IMR-90 (cell line): ENCODE results near the gene OR52B6. TPM values are rescaled to one million over a fixed set of nuclear protein-coding genes. Genes with fewer than 3 reads are reported as not detected.
"Not testable (repeated sequence)": the region's sequence is repeated elsewhere in the genome, so short reads cannot be mapped to it uniquely, and the experiment has no call there.

Source experiments
- ATAC-seq: fragments of 200-7000 bp; cut with Tn5 transposase; 2 replicates; pipeline ENCODE4 v1.9.1; 2020; ENCODE audit warnings: low read depth, mild to moderate bottlenecking, moderate library complexity
- BruUV-seq: library from RNA; stranded (reverse); fragments of 400-500 nt; replicated peaks from 2 replicates; lab custom pipeline; 2021; lab: Mats Ljungman, UMichigan
- CTCF ChIA-PET: fragments of 300-600 bp; formaldehyde crosslinking; extraction: SDS; loops from one replicate; lab custom pipeline; 2021; ENCODE audit warnings: antibody characterized with exemption; lab: Yijun Ruan, JAX
- POLR2A ChIA-PET: fragments of 300-600 bp; sonication (Branson Sonifier 250); formaldehyde crosslinking; loops from one replicate; lab custom pipeline; 2022; ENCODE audit warnings: antibody characterized with exemption; ENCODE audit not compliant: unreplicated experiment; lab: Charles Lee
- DNase-seq: peaks from one replicate; pipeline ENCODE4 v3.0.0; 2013
- H2AFZ ChIP-seq: replicated peaks from 2 replicates; pipeline ENCODE3; 2013; ENCODE audit warnings: low read length, mild to moderate bottlenecking; ENCODE audit not compliant: poor library complexity
- H2AK5ac ChIP-seq: 2 replicates; pipeline ENCODE4 v1.6.1; 2013; ENCODE audit warnings: low read depth, low read length, inconsistent platforms
- H2AK9ac ChIP-seq: replicated peaks from 2 replicates; pipeline ENCODE3; 2013; ENCODE audit warnings: mild to moderate bottlenecking, low read depth, low read length, moderate library complexity; ENCODE audit not compliant: poor library complexity
- H2BK120ac ChIP-seq: 2 replicates; pipeline ENCODE4 v1.6.1; 2013; ENCODE audit warnings: low read depth, low read length, inconsistent platforms
- H2BK15ac ChIP-seq: 3 replicates; pipeline ENCODE4 v1.6.1; 2013; ENCODE audit warnings: low read depth, low read length, inconsistent platforms
- H2BK20ac ChIP-seq: 2 replicates; pipeline ENCODE4 v1.6.1; 2013; ENCODE audit warnings: low read depth, mild to moderate bottlenecking, inconsistent platforms, low read length, moderate library complexity
- H2BK5ac ChIP-seq: 2 replicates; pipeline ENCODE4 v1.6.1; 2013; ENCODE audit warnings: mild to moderate bottlenecking, low read depth, low read length, inconsistent platforms; ENCODE audit not compliant: poor library complexity, severe bottlenecking
- H3K14ac ChIP-seq: replicated peaks from 2 replicates; pipeline ENCODE4 v1.6.1; 2013; ENCODE audit warnings: low read depth, low read length, inconsistent platforms
- H3K18ac ChIP-seq: 2 replicates; pipeline ENCODE4 v1.6.1; 2013; ENCODE audit warnings: low read depth, low read length, control low read depth
- H3K23ac ChIP-seq: 2 replicates; pipeline ENCODE4 v1.6.1; 2013; ENCODE audit warnings: low read depth, low read length, inconsistent platforms
- H3K27ac ChIP-seq: 2 replicates; pipeline ENCODE4 v1.5.1; 2013; ENCODE audit warnings: mild to moderate bottlenecking, control low read depth, low read length; ENCODE audit not compliant: insufficient read depth
- H3K27me3 ChIP-seq: 2 replicates; pipeline ENCODE4 v1.6.1; 2013; ENCODE audit warnings: low read length; ENCODE audit not compliant: control insufficient read depth, insufficient read depth
- H3K36me3 ChIP-seq: 2 replicates; pipeline ENCODE4 v1.6.1; 2013; ENCODE audit warnings: low read length, mixed read lengths; ENCODE audit not compliant: control insufficient read depth, insufficient read depth
- H3K4ac ChIP-seq: 2 replicates; pipeline ENCODE4 v1.6.1; 2013; ENCODE audit warnings: low read depth, low read length, inconsistent platforms
- H3K4me1 ChIP-seq: 2 replicates; pipeline ENCODE4 v1.6.1; 2013; ENCODE audit warnings: low read length, mixed read lengths; ENCODE audit not compliant: control insufficient read depth, insufficient read depth
- H3K4me2 ChIP-seq: 2 replicates; pipeline ENCODE4 v1.6.1; 2013; ENCODE audit warnings: low read depth, mild to moderate bottlenecking, control low read depth, low read length, moderate library complexity
- H3K4me3 ChIP-seq: 2 replicates; pipeline ENCODE4 v1.5.1; 2013; ENCODE audit warnings: low read depth, mild to moderate bottlenecking, control low read depth, low read length, moderate library complexity; ENCODE audit not compliant: insufficient read depth
- H3K56ac ChIP-seq: 2 replicates; pipeline ENCODE4 v1.6.1; 2013; ENCODE audit warnings: low read length, inconsistent platforms; ENCODE audit not compliant: insufficient read depth; ENCODE audit errors: extremely low read depth
- H3K79me1 ChIP-seq, 2 experiments: 2 replicates each; pipeline ENCODE4 v1.6.1; 2013; ENCODE audit warnings: low read length in 2 of 2, inconsistent platforms in 1 of 2, low read depth in 1 of 2
- H3K9ac ChIP-seq: 2 replicates; pipeline ENCODE4 v1.6.1; 2013; ENCODE audit warnings: low read depth, low read length, control low read depth
- H3K9me1 ChIP-seq: 2 replicates; pipeline ENCODE4 v1.6.1; 2013; ENCODE audit warnings: low read length, inconsistent platforms; ENCODE audit not compliant: insufficient read depth
- H3K9me3 ChIP-seq: 2 replicates; pipeline ENCODE4 v1.6.1; 2013; ENCODE audit warnings: low read length; ENCODE audit not compliant: control insufficient read depth, insufficient read depth
- H4K20me1 ChIP-seq: 2 replicates; pipeline ENCODE4 v1.6.1; 2013; ENCODE audit warnings: low read length, inconsistent platforms; ENCODE audit not compliant: insufficient read depth
- H4K5ac ChIP-seq: 2 replicates; pipeline ENCODE4 v1.6.1; 2013; ENCODE audit warnings: mild to moderate bottlenecking, low read depth, low read length, control low read depth
- H4K8ac ChIP-seq, 2 experiments: 2 replicates each; pipeline ENCODE4 v1.6.1; 2013; ENCODE audit warnings: low read depth in 2 of 2, low read length in 2 of 2, control low read depth in 1 of 2, inconsistent platforms in 1 of 2
- H4K91ac ChIP-seq: 2 replicates; pipeline ENCODE4 v1.6.1; 2013; ENCODE audit warnings: low read depth, low read length, inconsistent platforms; ENCODE audit not compliant: insufficient read depth
- WGBS, 2 experiments: methylation state at CpG; one replicate each; pipeline versions ENCODE4 v1.1.5 to v1.1.7; 2013; ENCODE audit warnings: missing lambda C conversion rate in 2 of 2; ENCODE audit not compliant: insufficient read length in 1 of 2; ENCODE audit errors: extremely low coverage in 2 of 2; 5-methylcytosine and 5-hydroxymethylcytosine counted together
- dilution Hi-C: fragments of 300-500 bp; cut with HindIII; formaldehyde crosslinking; loops from one replicate; pipeline ENCODE4 v1.14.3; 2018; ENCODE audit warnings: low sequenced_read_pairs; ENCODE audit not compliant: unreplicated experiment
- in situ Hi-C: fragments of 300-500 bp; cut with MboI; formaldehyde crosslinking; loops from 3 replicates; pipeline ENCODE4 v1.14.3; 2019; ENCODE audit warnings: low sequenced_read_pairs, inconsistent platforms, mixed read lengths
- intact Hi-C: fragments of 100-400 bp; cut with micrococcal nuclease; formaldehyde crosslinking; loops from 2 replicates; pipeline ENCODE4 v1.10.0; 2022
- polyA plus RNA-seq, 3 experiments: library from polyadenylated mRNA; depleted of rRNA; stranded (reverse); fragments of >200 nt; gene quantifications; 2 replicates each; pipeline ENCODE4 v1.2.3, GENCODE V29; 2012; ENCODE audit warnings: low replicate concordance in 1 of 3
- total RNA-seq: library from RNA; depleted of rRNA; stranded (reverse); fragments of >200 nt; gene quantifications from 2 replicates; pipeline ENCODE4 v1.2.3, GENCODE V29; 2012

Gene OR52B6
- total and polyA plus RNA-seq, 2 of the 4 experiments (the other 2 are of a cell fraction), result not detected

GRCh38 chr11:5584458-5584857 is 3.8 kb downstream of the OR52B6 start:
- H3K4me2 ChIP-seq, H3K4me1 ChIP-seq, H3K27ac ChIP-seq, H4K91ac ChIP-seq, H3K18ac ChIP-seq, H4K8ac ChIP-seq, H3K27me3 ChIP-seq, H3K9me1 ChIP-seq, DNase-seq, H2BK120ac ChIP-seq, intact Hi-C loops, BruUV-seq, in situ Hi-C loops, H3K4me3 ChIP-seq, CTCF ChIA-PET, H3K9me3 ChIP-seq, H4K5ac ChIP-seq, H3K23ac ChIP-seq, H3K4ac ChIP-seq, H2AFZ ChIP-seq, ATAC-seq, H2BK20ac ChIP-seq, H3K56ac ChIP-seq, H2AK5ac ChIP-seq, H4K20me1 ChIP-seq, dilution Hi-C loops, H3K36me3 ChIP-seq, H2AK9ac ChIP-seq, H2BK5ac ChIP-seq, H3K14ac ChIP-seq, H2BK15ac ChIP-seq, H3K9ac ChIP-seq, POLR2A ChIA-PET, H3K79me1 ChIP-seq: not testable (repeated sequence)
- no CpG with 5 or more reads among the region's 5 CpGs for WGBS, 2 experiments

- H4K91ac ChIP-seq, H3K14ac ChIP-seq, BruUV-seq, H3K4me2 ChIP-seq, H3K18ac ChIP-seq, H3K9me1 ChIP-seq, H2BK5ac ChIP-seq, H4K5ac ChIP-seq, H3K4me1 ChIP-seq, H2AK9ac ChIP-seq, H3K27ac ChIP-seq, DNase-seq, H3K56ac ChIP-seq, H3K79me1 ChIP-seq, H3K9me3 ChIP-seq, H2AFZ ChIP-seq, H2BK15ac ChIP-seq, H2BK20ac ChIP-seq, dilution Hi-C loops, H2AK5ac ChIP-seq, H4K8ac ChIP-seq, H3K23ac ChIP-seq, H3K4ac ChIP-seq, H4K20me1 ChIP-seq, POLR2A ChIA-PET, ATAC-seq, CTCF ChIA-PET, H3K9ac ChIP-seq, H3K36me3 ChIP-seq, in situ Hi-C loops, H2BK120ac ChIP-seq, H3K4me3 ChIP-seq, H3K27me3 ChIP-seq: not testable (repeated sequence)
- WGBS, 2 experiments, result 97% methylated on average over 9 of the region's 31 CpGs; no CpG with 5 or more reads in 1 of the 2 experiments
- intact Hi-C loops, result loop anchor here (10.0 kb wide), 1 partner anchor 1865 kb away; no protein-coding TSS in a partner anchor
These were observed 9.2 kb downstream of the OR52B6 start for GRCh38 chr11:5589906-5590305.
